Ascending aorta (tissue), 2 donors: ENCODE results near the gene EDEM3. TPM values are rescaled to one million over a fixed set of nuclear protein-coding genes. Genes with fewer than 3 reads are reported as not detected.

ENCODE experiments used
- DNase-seq, 2 donors: peaks; one replicate each; pipeline ENCODE4 v3.0.0-alpha.2; 2019; ENCODE audit warnings: low spot score in 2 of 2
- H3K27ac ChIP-seq, 2 donors: fragments of 200-600 bp; sonication (generic); one replicate each; pipeline ENCODE4 v1.5.1; 2016 to 2017; ENCODE audit warnings: mild to moderate bottlenecking in 1 of 2
- H3K27me3 ChIP-seq: fragments of 200-600 bp; sonication (generic); one replicate; pipeline ENCODE4 v1.5.1; 2017
- H3K36me3 ChIP-seq, 2 donors: fragments of 200-600 bp; sonication (generic); one replicate each; pipeline ENCODE4 v1.5.1; 2016
- H3K4me1 ChIP-seq, 2 donors: fragments of 200-600 bp; sonication (generic); one replicate each; pipeline ENCODE4 v1.5.1; 2016 to 2017; ENCODE audit warnings: mild to moderate bottlenecking in 1 of 2
- H3K4me3 ChIP-seq, 2 donors: fragments of 200-600 bp; sonication (generic); one replicate each; pipeline ENCODE4 v1.5.1; 2016 to 2017; ENCODE audit warnings: mild to moderate bottlenecking in 1 of 2
- H3K9me3 ChIP-seq, 2 donors: fragments of 200-600 bp; sonication (generic); one replicate each; pipeline ENCODE4 v1.5.1; 2016
- intact Hi-C: fragments of 100-400 bp; cut with DNase I; formaldehyde crosslinking; loops from one replicate; pipeline ENCODE4 v1.15.1; 2023
- total RNA-seq: library from RNA; depleted of rRNA; stranded (reverse); fragments of >200 nt; gene quantifications from one replicate; pipeline ENCODE4 v1.1.0, GENCODE V29; 2016
- TF ChIP-seq, protein P1 (sequence below), 3 experiments: fragments of 200-600 bp in 2 of 3; fragments of 450-650 bp in 1 of 3; sonication (generic) in 2 of 3; IDR thresholded peaks; one replicate each; pipeline ENCODE4 v1.5.1; 2016 to 2019; ENCODE audit warnings: antibody characterized with exemption in 3 of 3, mild to moderate bottlenecking in 1 of 3, moderate library complexity in 1 of 3

EDEM3 gene
- total RNA-seq, 1 donor from 2014 or later = 23.1 TPM

DNA sequence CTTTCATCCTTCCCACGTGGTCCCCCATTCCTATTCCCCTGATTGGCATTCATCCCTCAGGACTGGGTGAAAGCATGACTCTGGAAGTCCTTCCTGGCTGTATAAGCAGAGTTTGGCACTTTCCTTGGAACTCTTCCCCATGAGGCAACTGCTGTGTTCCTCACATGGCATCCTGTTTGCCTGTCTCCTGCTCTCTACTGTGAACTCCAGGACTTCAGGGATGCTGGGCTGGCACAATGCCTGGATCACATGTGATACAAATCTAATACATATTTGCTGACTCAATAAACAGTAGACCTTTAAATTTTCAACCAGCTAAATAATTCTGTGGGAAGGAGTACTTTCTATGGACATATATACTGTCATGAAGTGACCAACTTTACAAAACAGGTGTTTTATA is 46.8 kb upstream of the EDEM3 start:
- no peaks in the 10 kb centered on the region for H3K27me3 ChIP-seq
- peaks cover 0 to 5% of the 10 kb centered on the region in 2 donors for H3K4me1 ChIP-seq
- TF ChIP-seq, protein P1, sequence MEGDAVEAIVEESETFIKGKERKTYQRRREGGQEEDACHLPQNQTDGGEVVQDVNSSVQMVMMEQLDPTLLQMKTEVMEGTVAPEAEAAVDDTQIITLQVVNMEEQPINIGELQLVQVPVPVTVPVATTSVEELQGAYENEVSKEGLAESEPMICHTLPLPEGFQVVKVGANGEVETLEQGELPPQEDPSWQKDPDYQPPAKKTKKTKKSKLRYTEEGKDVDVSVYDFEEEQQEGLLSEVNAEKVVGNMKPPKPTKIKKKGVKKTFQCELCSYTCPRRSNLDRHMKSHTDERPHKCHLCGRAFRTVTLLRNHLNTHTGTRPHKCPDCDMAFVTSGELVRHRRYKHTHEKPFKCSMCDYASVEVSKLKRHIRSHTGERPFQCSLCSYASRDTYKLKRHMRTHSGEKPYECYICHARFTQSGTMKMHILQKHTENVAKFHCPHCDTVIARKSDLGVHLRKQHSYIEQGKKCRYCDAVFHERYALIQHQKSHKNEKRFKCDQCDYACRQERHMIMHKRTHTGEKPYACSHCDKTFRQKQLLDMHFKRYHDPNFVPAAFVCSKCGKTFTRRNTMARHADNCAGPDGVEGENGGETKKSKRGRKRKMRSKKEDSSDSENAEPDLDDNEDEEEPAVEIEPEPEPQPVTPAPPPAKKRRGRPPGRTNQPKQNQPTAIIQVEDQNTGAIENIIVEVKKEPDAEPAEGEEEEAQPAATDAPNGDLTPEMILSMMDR (IDR thresholded peaks at IDR 0.05) = no peak
- peak overlapping the region; percentile 19 to 28 for H3K27ac ChIP-seq
- H3K36me3 ChIP-seq = peaks cover 52 to 56% of the 10 kb centered on the region in 2 donors
- H3K9me3 ChIP-seq = no peaks in the 10 kb centered on the region
- no peak for DNase-seq
- no peak overlapping the region for H3K4me3 ChIP-seq
- intact Hi-C loops = no loop called here

DNA sequence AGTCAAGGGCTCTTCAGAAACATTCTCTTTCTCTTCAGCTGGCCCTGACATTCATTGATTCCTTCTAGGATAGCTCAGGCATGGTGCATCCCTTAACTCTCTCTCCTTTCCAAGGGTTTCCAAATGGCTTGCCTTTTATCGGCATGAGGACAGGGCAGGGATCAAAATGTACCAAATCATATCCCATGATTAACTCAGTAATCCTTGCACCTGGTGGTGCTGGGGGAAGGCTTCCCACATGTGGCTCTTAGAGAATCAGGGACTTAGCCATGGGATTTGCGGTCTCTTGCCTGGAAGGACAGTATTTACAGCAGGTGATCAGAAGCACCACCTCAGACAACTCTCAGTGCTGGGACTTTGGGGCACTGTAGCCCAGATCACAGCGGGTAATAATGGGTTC is 46.2 kb upstream of the EDEM3 start:
- H3K27me3 ChIP-seq = no peaks in the 10 kb centered on the region
- TF ChIP-seq, protein P1 (IDR thresholded peaks at IDR 0.05) = no peak
- no peak for DNase-seq
- no peak overlapping the region for H3K4me3 ChIP-seq
- H3K9me3 ChIP-seq = no peaks in the 10 kb centered on the region
- H3K4me1 ChIP-seq = peaks cover 0 to 1% of the 10 kb centered on the region in 2 donors
- H3K27ac ChIP-seq = peak overlapping the region in 1 of 2 donors; percentile 28
- intact Hi-C loops = no loop called here
- H3K36me3 ChIP-seq = peaks cover 59 to 62% of the 10 kb centered on the region in 2 donors

DNA sequence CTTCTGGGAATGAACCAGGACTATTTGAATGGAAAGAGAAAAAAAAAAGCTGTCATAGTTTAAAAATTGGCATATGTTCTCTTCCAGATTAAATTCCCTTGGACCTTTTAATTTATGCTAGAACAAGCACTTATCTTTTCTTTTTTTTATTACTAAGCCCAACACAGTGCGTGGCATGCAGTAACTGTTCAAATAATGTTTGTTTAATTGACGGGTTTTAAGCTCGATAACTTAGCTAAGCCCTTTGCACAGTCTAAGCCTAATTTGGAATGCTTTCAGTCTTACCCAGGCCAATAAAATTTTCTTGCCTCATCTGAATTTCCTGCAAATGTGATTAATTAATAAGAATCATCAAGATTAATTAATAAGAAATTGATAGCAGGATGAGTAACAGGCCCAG is 39.3 kb upstream of the EDEM3 start:
- no peak for DNase-seq
- Histone ChIP-seq H3K4me3 (no peak overlapping the region), H3K27me3 (no peaks in the 10 kb centered on the region), H3K9me3 (no peaks in the 10 kb centered on the region), H3K36me3 (peaks cover 33 to 35% of the 10 kb centered on the region in 2 donors), H3K4me1 (peaks cover 6 to 16% of the 10 kb centered on the region in 2 donors), H3K27ac (peak overlapping the region; percentile 71 to 79)
- intact Hi-C loops = no loop called here
- TF ChIP-seq, protein P1 (IDR thresholded peaks at IDR 0.05) = no peak

DNA sequence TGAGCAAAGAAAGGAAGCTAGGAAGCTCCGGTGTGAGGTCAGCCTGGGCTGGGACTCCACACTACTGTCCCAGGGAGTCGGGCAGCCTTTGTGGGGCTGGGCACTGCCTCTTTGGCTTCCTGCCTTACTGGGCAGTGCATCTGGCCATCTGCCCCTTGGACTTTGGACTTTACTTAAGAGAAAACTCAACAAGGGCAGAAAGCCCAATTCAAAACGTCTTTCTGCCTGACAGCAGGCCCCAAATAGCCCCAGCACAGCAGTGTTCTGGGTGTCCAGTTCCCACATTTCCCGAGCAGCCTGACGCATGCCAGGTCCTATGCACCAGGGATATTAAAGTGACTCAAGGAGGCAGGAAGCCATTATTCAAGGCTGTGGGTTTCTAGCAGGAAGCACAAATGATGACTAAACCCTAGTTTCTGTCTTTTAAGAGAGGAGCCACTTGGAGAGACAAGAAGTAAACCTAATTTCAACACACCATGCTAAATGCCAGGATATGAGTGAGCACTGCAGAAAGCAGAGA is 37.9 kb upstream of the EDEM3 start:
- peaks cover 6 to 16% of the 10 kb centered on the region in 2 donors for H3K4me1 ChIP-seq
- no peaks in the 10 kb centered on the region for H3K9me3 ChIP-seq
- H3K4me3 ChIP-seq = no peak overlapping the region
- peak; percentile 83 to 96 for DNase-seq
- intact Hi-C loops = loop anchor here (1.0 kb wide), 1 partner anchor 38 kb away; the partner anchor contains the start of gene EDEM3
- H3K27ac ChIP-seq = peak overlapping the region; percentile 71 to 79
- TF ChIP-seq, protein P1 (IDR thresholded peaks at IDR 0.05) = no peak
- H3K27me3 ChIP-seq = no peaks in the 10 kb centered on the region
- peaks cover 28 to 30% of the 10 kb centered on the region in 2 donors for H3K36me3 ChIP-seq

DNA sequence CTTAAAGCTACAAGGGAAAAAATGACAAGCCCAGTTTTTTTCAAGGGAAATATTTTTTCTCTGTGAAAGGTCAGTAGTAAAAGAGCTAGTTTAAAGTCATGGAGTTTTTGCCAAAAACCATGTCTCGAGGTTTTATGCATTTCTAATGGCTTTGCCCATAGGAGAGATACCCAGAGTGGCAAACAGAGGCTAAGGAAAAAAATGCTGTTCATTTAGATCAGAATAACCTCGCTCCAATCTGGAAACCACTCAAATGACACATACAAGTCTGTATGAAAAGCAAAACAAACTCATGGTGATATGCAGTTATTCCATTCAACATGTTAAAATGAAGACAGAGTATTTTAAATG is 36.9 kb upstream of the EDEM3 start:
- peak overlapping the region; percentile 71 to 79 for H3K27ac ChIP-seq
- peaks cover 6 to 16% of the 10 kb centered on the region in 2 donors for H3K4me1 ChIP-seq
- intact Hi-C loops = no loop called here
- no peak for DNase-seq
- no peak overlapping the region for H3K4me3 ChIP-seq
- no peaks in the 10 kb centered on the region for H3K9me3 ChIP-seq
- TF ChIP-seq, protein P1 (IDR thresholded peaks at IDR 0.05) = no peak
- H3K36me3 ChIP-seq = peaks cover 20 to 21% of the 10 kb centered on the region in 2 donors
- no peaks in the 10 kb centered on the region for H3K27me3 ChIP-seq
